NT2/D1 (cell line): ENCODE results near the gene ITGA4.

ENCODE experiments used
- SUZ12 ChIP-seq: IDR thresholded peaks from 2 replicates; pipeline ENCODE4 v1.6.1; 2011; ENCODE audit not compliant: insufficient read length, insufficient read depth; ENCODE audit errors: extremely low read depth
- YY1 ChIP-seq: IDR thresholded peaks from 2 replicates; pipeline ENCODE4 v1.6.1; 2011; ENCODE audit not compliant: insufficient read length, insufficient read depth
- ZNF274 ChIP-seq: IDR thresholded peaks from 2 replicates; pipeline ENCODE4 v1.6.1; 2011; ENCODE audit warnings: mild to moderate bottlenecking, low read depth, low read length

DNA sequence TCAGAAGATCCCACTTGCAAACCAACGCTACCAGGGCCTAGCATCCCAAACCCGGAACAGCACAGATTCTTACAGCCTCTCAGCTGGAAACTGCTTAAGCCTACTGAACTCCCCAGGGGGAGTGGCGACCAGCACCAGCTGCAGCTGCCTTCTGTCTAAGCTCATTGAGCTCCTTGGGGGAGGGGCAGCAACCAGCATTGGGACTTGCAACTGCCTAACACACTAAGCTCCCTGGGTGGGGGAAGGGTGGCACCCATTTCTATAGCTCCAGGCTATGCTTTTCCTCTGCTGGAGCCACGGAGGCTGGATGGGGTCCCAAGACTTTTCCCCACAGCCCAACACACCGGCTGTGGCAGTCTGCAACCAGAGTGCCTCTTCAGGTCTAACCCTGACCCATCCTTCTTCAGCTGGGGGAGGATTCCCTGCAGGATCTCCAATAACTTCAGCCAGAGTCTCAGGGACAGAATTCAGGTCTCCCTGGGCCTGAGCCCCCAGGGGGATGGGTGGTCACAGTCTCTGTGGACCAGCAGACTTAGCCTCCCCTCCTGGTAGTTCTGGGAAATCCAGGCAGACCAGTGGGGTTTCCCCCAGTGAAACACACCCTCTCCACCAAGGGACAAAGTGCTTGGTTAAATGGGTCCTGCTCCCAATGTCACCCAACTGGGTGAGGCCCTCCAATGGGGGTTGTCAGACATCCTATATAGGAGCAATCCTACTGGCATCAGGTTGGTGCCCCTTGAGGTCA is 45.9 kb upstream of the ITGA4 start:
- TF ChIP-seq SUZ12 (no peak), ZNF274 (no peak), YY1 (no peak)
